HEK293 (cell line): ENCODE results near the gene ECT2L.

ENCODE experiments used
- CTCF ChIP-seq: fragments of 450-650 bp; formaldehyde crosslinking; IDR thresholded peaks from 2 replicates; pipeline ENCODE4 v1.5.1; 2016; ENCODE audit warnings: missing biosample characterization, missing genetic modification characterization
- REST ChIP-seq: fragments of 450-650 bp; formaldehyde crosslinking; IDR thresholded peaks from 2 replicates; pipeline ENCODE4 v1.5.1; 2016; ENCODE audit warnings: missing biosample characterization, missing genetic modification characterization
- ZNF707 ChIP-seq: fragments of 450-650 bp; formaldehyde crosslinking; IDR thresholded peaks from 2 replicates; pipeline ENCODE4 v1.5.1; 2016; ENCODE audit warnings: missing biosample characterization, missing genetic modification characterization

GRCh38 chr6:138849791-138850190 is 53.9 kb downstream of the ECT2L start:
- TF ChIP-seq ZNF707 (no peak), REST (tag by site-specific recombination) (no peak), CTCF (tag by site-specific recombination) (no peak)
